HCT116 (cell line): ENCODE measurements around the gene FAM83D. TPM values are rescaled to one million over a fixed set of nuclear protein-coding genes. Genes with fewer than 3 reads are reported as not detected.

Source experiments
- ATAC-seq: fragments of 200-7000 bp; cut with Tn5 transposase; 2 replicates; pipeline ENCODE4 v1.9.1; 2020; ENCODE audit warnings: mild to moderate bottlenecking, moderate library complexity
- BruUV-seq: library from RNA; stranded (reverse); fragments of 400-500 nt; replicated peaks from 2 replicates; lab custom pipeline; 2021; lab: Mats Ljungman, UMichigan
- CTCF ChIA-PET: fragments of 300-600 bp; sonication (Branson Sonifier 250); formaldehyde crosslinking; loops from one replicate; lab custom pipeline; 2021; ENCODE audit warnings: antibody characterized with exemption; lab: Charles Lee
- POLR2A ChIA-PET: fragments of 300-600, 350-600 bp; sonication (Branson Sonifier 250); formaldehyde crosslinking; loops from one replicate; lab custom pipeline; 2021; ENCODE audit warnings: antibody characterized with exemption; lab: Charles Lee
- RAD21 ChIA-PET, 2 experiments: fragments of 300-600 bp; sonication (Branson Sonifier 250); formaldehyde crosslinking; loops; one replicate each; lab custom pipeline; 2023; ENCODE audit warnings: low total read pairs in 2 of 2; ENCODE audit not compliant: uncharacterized antibody in 2 of 2, unreplicated experiment in 2 of 2, low non-redundant PET in 1 of 2; lab: Charles Lee
- DNase-seq: peaks from one replicate; pipeline ENCODE4 v3.0.0-alpha.2; 2010; ENCODE audit warnings: low read depth, low spot score
- H2AFZ ChIP-seq: fragments of 200-600 bp; shearing (Covaris generic), sonication (generic); 2 replicates; pipeline ENCODE4 v1.6.1; 2017; ENCODE audit warnings: low read depth, mixed run types, mixed read lengths, antibody characterized with exemption, low read length; ENCODE audit not compliant: poor library complexity, severe bottlenecking
- H3K27ac ChIP-seq: 2 replicates; pipeline ENCODE4 v1.5.1; 2012; ENCODE audit warnings: low read depth, low read length
- H3K27me3 ChIP-seq: fragments of 200-600 bp; sonication (generic); 2 replicates; pipeline ENCODE4 v1.6.1; 2016; ENCODE audit warnings: mixed run types, low read length, mixed read lengths; ENCODE audit not compliant: insufficient read depth
- H3K36me3 ChIP-seq, 2 experiments: fragments of 200-500 bp in 1 of 2; fragments of 200-600 bp in 1 of 2; sonication (Bioruptor generic) in 1 of 2; sonication (generic) in 1 of 2; 2 replicates each; pipeline versions ENCODE4 v1.5.1 to v1.6.1; 2014 to 2016; ENCODE audit warnings: low read length in 2 of 2, inconsistent platforms in 1 of 2, mixed read lengths in 1 of 2, mixed run types in 1 of 2; ENCODE audit not compliant: insufficient read depth in 2 of 2, control insufficient read depth in 1 of 2
- H3K4me1 ChIP-seq, 2 experiments: fragments of 200-600 bp in 1 of 2; sonication (generic) in 1 of 2; 2 replicates each; pipeline versions ENCODE4 v1.5.1 to v1.6.1; 2012 to 2017; ENCODE audit warnings: low read length in 2 of 2, inconsistent platforms in 1 of 2, mild to moderate bottlenecking in 1 of 2, mixed read lengths in 1 of 2, mixed run types in 1 of 2, moderate library complexity in 1 of 2; ENCODE audit not compliant: insufficient read depth in 2 of 2, control insufficient read depth in 1 of 2
- H3K4me2 ChIP-seq: fragments of 200-600 bp; sonication (generic); 2 replicates; pipeline ENCODE4 v1.6.1; 2017; ENCODE audit warnings: mixed run types, low read length, mixed read lengths
- H3K4me3 ChIP-seq, 2 experiments: fragments of 200-600 bp in 1 of 2; sonication (generic) in 1 of 2; replicated peaks in 1 of 2; 2 replicates each; pipeline ENCODE4 v1.5.1; 2011 to 2016; ENCODE audit warnings: low read length in 2 of 2, control low read depth in 1 of 2, low read depth in 1 of 2, mild to moderate bottlenecking in 1 of 2, mixed read lengths in 1 of 2, mixed run types in 1 of 2
- H3K79me2 ChIP-seq: fragments of 200-600 bp; sonication (generic); 2 replicates; pipeline ENCODE4 v1.6.1; 2017; ENCODE audit warnings: mild to moderate bottlenecking, mixed run types, low read length, moderate library complexity, mixed read lengths; ENCODE audit not compliant: insufficient read depth
- H3K9ac ChIP-seq: fragments of 200-600 bp; sonication (generic); 2 replicates; pipeline ENCODE4 v1.6.1; 2016; ENCODE audit warnings: low read length, mixed read lengths
- H3K9me2 ChIP-seq: fragments of 200-600 bp; sonication (generic), shearing (Covaris generic); 2 replicates; pipeline ENCODE4 v1.6.1; 2017; ENCODE audit warnings: mixed run types, mild to moderate bottlenecking, moderate library complexity; ENCODE audit not compliant: insufficient read depth
- H3K9me3 ChIP-seq, 2 experiments: fragments of 200-500 bp in 1 of 2; fragments of 200-600 bp in 1 of 2; sonication (Bioruptor generic) in 1 of 2; sonication (generic) in 1 of 2; 2 replicates each; pipeline ENCODE4 v1.6.1; 2014 to 2017; ENCODE audit warnings: low read length in 2 of 2, mixed read lengths in 2 of 2, inconsistent platforms in 1 of 2, low read depth in 1 of 2, mild to moderate bottlenecking in 1 of 2, mixed run types in 1 of 2, moderate library complexity in 1 of 2; ENCODE audit not compliant: control insufficient read depth in 1 of 2, insufficient read depth in 1 of 2
- H4K20me1 ChIP-seq: fragments of 200-600 bp; sonication (generic), shearing (Covaris generic); 2 replicates; pipeline ENCODE4 v1.6.1; 2017; ENCODE audit warnings: mixed run types, mild to moderate bottlenecking, moderate library complexity; ENCODE audit not compliant: insufficient read depth
- EGR1 ChIP-seq: IDR thresholded peaks from 2 replicates; pipeline ENCODE4 v1.6.1; 2012; ENCODE audit warnings: low read depth
- EZH2 ChIP-seq: fragments of 200-600 bp; sonication (generic); IDR thresholded peaks from 2 replicates; pipeline ENCODE4 v1.6.1; 2017; ENCODE audit warnings: antibody characterized with exemption, mixed run types
- EZH2phosphoT487 ChIP-seq: fragments of 200-600 bp; IDR thresholded peaks from 2 replicates; pipeline ENCODE4 v1.6.1; 2018; ENCODE audit warnings: antibody characterized with exemption, borderline replicate concordance
- FOSL1 ChIP-seq: IDR thresholded peaks from 2 replicates; pipeline ENCODE4 v1.6.1; 2012; ENCODE audit warnings: low read depth
- POLR2A ChIP-seq: IDR thresholded peaks from 2 replicates; pipeline ENCODE4 v1.7.0; 2011; ENCODE audit warnings: borderline replicate concordance; ENCODE audit not compliant: insufficient read depth, insufficient read length; ENCODE audit errors: extremely low read depth
- POLR2AphosphoS5 ChIP-seq: IDR thresholded peaks from 2 replicates; pipeline ENCODE4 v1.6.1; 2011; ENCODE audit warnings: mild to moderate bottlenecking, low read depth, low read length, moderate library complexity
- RAD21 ChIP-seq: IDR thresholded peaks from 2 replicates; pipeline ENCODE4 v1.6.1; 2012; ENCODE audit warnings: low read depth, mild to moderate bottlenecking
- REST ChIP-seq: IDR thresholded peaks from 2 replicates; pipeline ENCODE4 v1.6.1; 2012; ENCODE audit warnings: low read depth
- SIN3A ChIP-seq: IDR thresholded peaks from 2 replicates; pipeline ENCODE4 v1.6.1; 2012; ENCODE audit warnings: low read depth
- SP1 ChIP-seq: IDR thresholded peaks from 2 replicates; pipeline ENCODE4 v1.6.1; 2012; ENCODE audit warnings: low read depth
- SRF ChIP-seq: IDR thresholded peaks from 2 replicates; pipeline ENCODE4 v1.6.1; 2012; ENCODE audit warnings: low read depth
- ZFX ChIP-seq: fragments of 450-650 bp; IDR thresholded peaks from 2 replicates; pipeline ENCODE4 v1.6.1; 2017
- ZNF274 ChIP-seq: fragments of 200-500 bp; sonication (Bioruptor generic); IDR thresholded peaks from 2 replicates; pipeline ENCODE4 v1.6.1; 2014; ENCODE audit warnings: mild to moderate bottlenecking, low read depth, low read length, inconsistent platforms
- intact Hi-C: fragments of 100-400 bp; cut with micrococcal nuclease; formaldehyde crosslinking; loops from 2 replicates; pipeline ENCODE4 v1.10.0; 2022
- total RNA-seq: library from RNA; stranded (reverse); gene quantifications from one replicate; pipeline ENCODE4 v1.2.1, GENCODE V29; 2021; ENCODE audit not compliant: unreplicated experiment
- TF ChIP-seq, protein P1 (sequence below), 3 experiments: fragments of 200-600 bp in 1 of 3; sonication (generic) in 1 of 3; IDR thresholded peaks in 2 of 3; conservative IDR thresholded peaks in 1 of 3; 2 replicates each; pipeline ENCODE4 v1.5.1; 2012 to 2017; ENCODE audit warnings: low read depth in 2 of 3, low read length in 2 of 3, antibody characterized with exemption in 1 of 3, borderline replicate concordance in 1 of 3, control low read depth in 1 of 3, mild to moderate bottlenecking in 1 of 3, mixed read lengths in 1 of 3, mixed run types in 1 of 3, moderate library complexity in 1 of 3; ENCODE audit not compliant: insufficient read depth in 1 of 3
- TF ChIP-seq, protein P2 (sequence below): IDR thresholded peaks from 2 replicates; pipeline ENCODE4 v1.6.1; 2012
- TF ChIP-seq, protein P3 (sequence below): IDR thresholded peaks from 2 replicates; pipeline ENCODE4 v1.6.1; 2011; ENCODE audit warnings: mild to moderate bottlenecking, low read length, moderate library complexity; ENCODE audit not compliant: insufficient replicate concordance; ENCODE audit errors: extremely low read depth

FAM83D gene
- total RNA-seq, 1 experiment from 2014 or later: 51.1 TPM

DNA sequence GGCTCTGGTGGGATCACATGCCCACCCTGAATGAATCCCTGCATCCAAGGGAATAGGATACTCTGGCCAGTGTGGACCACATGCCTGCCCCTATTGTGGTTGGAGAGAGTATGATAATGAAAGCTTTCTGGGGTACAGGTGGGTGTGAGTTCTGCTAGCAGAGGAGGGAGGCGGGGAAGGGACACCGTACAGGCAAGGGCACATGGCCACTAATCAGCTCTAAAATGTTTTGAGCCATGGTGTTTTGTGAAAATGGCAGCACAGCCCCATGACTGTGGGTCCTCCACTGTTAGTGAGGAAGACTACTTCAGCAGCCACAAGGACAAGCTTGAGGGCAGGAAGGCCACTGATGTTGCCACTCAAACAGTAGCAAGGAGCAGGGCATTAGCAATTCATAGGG lies 24.0 kb downstream of the FAM83D start (continued):
- TF ChIP-seq, protein P1, sequence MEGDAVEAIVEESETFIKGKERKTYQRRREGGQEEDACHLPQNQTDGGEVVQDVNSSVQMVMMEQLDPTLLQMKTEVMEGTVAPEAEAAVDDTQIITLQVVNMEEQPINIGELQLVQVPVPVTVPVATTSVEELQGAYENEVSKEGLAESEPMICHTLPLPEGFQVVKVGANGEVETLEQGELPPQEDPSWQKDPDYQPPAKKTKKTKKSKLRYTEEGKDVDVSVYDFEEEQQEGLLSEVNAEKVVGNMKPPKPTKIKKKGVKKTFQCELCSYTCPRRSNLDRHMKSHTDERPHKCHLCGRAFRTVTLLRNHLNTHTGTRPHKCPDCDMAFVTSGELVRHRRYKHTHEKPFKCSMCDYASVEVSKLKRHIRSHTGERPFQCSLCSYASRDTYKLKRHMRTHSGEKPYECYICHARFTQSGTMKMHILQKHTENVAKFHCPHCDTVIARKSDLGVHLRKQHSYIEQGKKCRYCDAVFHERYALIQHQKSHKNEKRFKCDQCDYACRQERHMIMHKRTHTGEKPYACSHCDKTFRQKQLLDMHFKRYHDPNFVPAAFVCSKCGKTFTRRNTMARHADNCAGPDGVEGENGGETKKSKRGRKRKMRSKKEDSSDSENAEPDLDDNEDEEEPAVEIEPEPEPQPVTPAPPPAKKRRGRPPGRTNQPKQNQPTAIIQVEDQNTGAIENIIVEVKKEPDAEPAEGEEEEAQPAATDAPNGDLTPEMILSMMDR (IDR thresholded peaks at IDR 0.05 in 2 of 3, conservative IDR thresholded peaks at IDR 0.05 in 1 of 3; ENCODE audit: borderline replicate concordance in 1 of 3, insufficient read depth in 1 of 3, low read depth in 2 of 3, low read length in 2 of 3): no peak
- TF ChIP-seq FOSL1: no peak
- no peak for TF ChIP-seq ZFX

GRCh38 chr20:38951611-38952010 lies 25.4 kb downstream of the FAM83D start:
- BruUV-seq: no TSS peak
- ATAC-seq: no peak

More at GRCh38 chr20:38951611-38952010, 25.4 kb downstream of the FAM83D start:
- Histone ChIP-seq H3K4me2 (no peak overlapping the region), H3K36me3 (peaks cover 51 to 56% of the 10 kb centered on the region in 2 experiments), H3K4me3 (no peak overlapping the region), H3K9me3 (no peaks in the 10 kb centered on the region), H3K9ac (no peak overlapping the region), H4K20me1 (no peaks in the 10 kb centered on the region), H3K4me1 (no peaks in the 10 kb centered on the region), H2AFZ (no peak overlapping the region), H3K79me2 (peaks cover 37% of the 10 kb centered on the region), H3K9me2 (no peaks in the 10 kb centered on the region), H3K27me3 (no peaks in the 10 kb centered on the region)
- ChIA-PET RAD21 (no interaction called here), POLR2A (no interaction called here)
- no peak for DNase-seq
- TF ChIP-seq POLR2AphosphoS5 (no peak), EGR1 (no peak), EZH2 (no peak), POLR2A (no peak), RAD21 (no peak), FOSL1 (no peak), SP1 (no peak), ZNF274 (no peak), REST (no peak), EZH2phosphoT487 (no peak), SRF (no peak), SIN3A (no peak)
- TF ChIP-seq, protein P2, sequence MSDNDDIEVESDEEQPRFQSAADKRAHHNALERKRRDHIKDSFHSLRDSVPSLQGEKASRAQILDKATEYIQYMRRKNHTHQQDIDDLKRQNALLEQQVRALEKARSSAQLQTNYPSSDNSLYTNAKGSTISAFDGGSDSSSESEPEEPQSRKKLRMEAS: no peak
- TF ChIP-seq, protein P1 (IDR thresholded peaks at IDR 0.05 in 2 of 3, conservative IDR thresholded peaks at IDR 0.05 in 1 of 3; ENCODE audit: borderline replicate concordance in 1 of 3, insufficient read depth in 1 of 3, low read depth in 2 of 3, low read length in 2 of 3): no peak
- TF ChIP-seq, protein P3, sequence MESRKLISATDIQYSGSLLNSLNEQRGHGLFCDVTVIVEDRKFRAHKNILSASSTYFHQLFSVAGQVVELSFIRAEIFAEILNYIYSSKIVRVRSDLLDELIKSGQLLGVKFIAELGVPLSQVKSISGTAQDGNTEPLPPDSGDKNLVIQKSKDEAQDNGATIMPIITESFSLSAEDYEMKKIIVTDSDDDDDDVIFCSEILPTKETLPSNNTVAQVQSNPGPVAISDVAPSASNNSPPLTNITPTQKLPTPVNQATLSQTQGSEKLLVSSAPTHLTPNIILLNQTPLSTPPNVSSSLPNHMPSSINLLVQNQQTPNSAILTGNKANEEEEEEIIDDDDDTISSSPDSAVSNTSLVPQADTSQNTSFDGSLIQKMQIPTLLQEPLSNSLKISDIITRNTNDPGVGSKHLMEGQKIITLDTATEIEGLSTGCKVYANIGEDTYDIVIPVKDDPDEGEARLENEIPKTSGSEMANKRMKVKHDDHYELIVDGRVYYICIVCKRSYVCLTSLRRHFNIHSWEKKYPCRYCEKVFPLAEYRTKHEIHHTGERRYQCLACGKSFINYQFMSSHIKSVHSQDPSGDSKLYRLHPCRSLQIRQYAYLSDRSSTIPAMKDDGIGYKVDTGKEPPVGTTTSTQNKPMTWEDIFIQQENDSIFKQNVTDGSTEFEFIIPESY: no peak
- TF ChIP-seq, all 23 proteins: peak for 0
- H3K27ac ChIP-seq: no peak overlapping the region
- intact Hi-C loops: no loop called here
- CTCF ChIA-PET: no interaction called here
